Measurements from ENCODE around the gene ARFGAP1. TPM values are rescaled to one million over a fixed set of nuclear protein-coding genes. Genes with fewer than 3 reads are reported as not detected.

The ARFGAP1 gene
- total and polyA plus RNA-seq, 2 of the 4 experiments (the other 2 are of a cell fraction), result 59.1 to 194 TPM

DNA sequence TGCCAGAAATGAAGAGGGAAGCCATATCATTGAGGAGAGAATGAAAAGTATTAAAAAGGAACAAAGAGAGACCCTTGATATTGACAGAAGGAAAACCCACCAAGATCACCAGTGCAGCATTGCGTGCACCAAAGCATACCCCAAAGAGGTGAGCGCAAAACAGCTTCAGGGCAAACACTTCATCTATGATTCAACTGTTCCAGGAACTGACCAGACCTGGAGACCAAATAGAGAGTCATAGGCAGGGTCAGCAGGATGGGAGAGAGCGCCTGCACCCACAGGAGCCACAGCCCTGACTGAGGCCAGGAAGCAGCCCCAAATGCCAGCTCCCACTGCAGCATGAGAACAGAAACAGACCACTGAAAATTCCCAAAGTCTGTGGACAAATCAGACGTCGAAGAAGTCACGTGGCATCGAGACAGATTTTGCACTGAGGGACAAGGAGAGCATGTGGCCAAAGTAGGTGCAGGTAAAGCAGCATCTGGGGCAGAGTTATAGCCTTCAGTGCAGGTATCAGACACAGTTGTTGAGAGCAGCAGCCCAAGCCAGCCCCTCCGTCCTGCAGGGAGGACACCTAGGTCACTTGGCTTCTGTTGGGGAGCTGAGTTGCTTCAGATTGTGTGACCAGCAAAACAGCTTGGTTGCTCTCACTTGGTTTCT is 59.3 kb downstream of the ARFGAP1 start:
- no peak overlapping the region for H3K4me3 ChIP-seq (ENCODE audit: insufficient read depth, low read depth, low read length)
- H3K4me1 ChIP-seq (ENCODE audit: control insufficient read depth, insufficient read depth, low read length), result no peaks in the 10 kb centered on the region
- no peaks in the 10 kb centered on the region for H3K79me1 ChIP-seq (ENCODE audit: low read depth in 1 of 2, low read length in 2 of 2)
- 72% methylated on average over 6 of the region's 8 CpGs; no CpG with 5 or more reads in 1 of the 2 experiments for WGBS, 2 experiments (ENCODE audit: extremely low coverage in 2 of 2, insufficient read length in 1 of 2)
- H2AFZ ChIP-seq (replicated peaks; ENCODE audit: low read length, poor library complexity), result no peak overlapping the region
- peaks cover 6% of the 10 kb centered on the region for H3K27me3 ChIP-seq (ENCODE audit: control insufficient read depth, insufficient read depth, low read length)
- in situ Hi-C loops (cut with MboI; ENCODE audit: low sequenced_read_pairs) (no loop called here), dilution Hi-C loops (cut with HindIII; ENCODE audit: low sequenced_read_pairs, unreplicated experiment) (no loop called here), intact Hi-C loops (cut with micrococcal nuclease) (no loop called here)
- H3K14ac ChIP-seq (replicated peaks; ENCODE audit: low read depth, low read length), result no peak overlapping the region
- no peak overlapping the region for H3K18ac ChIP-seq (ENCODE audit: low read depth, low read length)
- H3K56ac ChIP-seq (ENCODE audit: extremely low read depth, insufficient read depth, low read length), result no peak overlapping the region
- peaks cover 6% of the 10 kb centered on the region for H3K9me3 ChIP-seq (ENCODE audit: control insufficient read depth, insufficient read depth, low read length)
- DNase-seq (no peak), ATAC-seq (ENCODE audit: low read depth) (no peak)
- no peaks in the 10 kb centered on the region for H3K36me3 ChIP-seq (ENCODE audit: control insufficient read depth, insufficient read depth, low read length)
- H2BK20ac ChIP-seq (ENCODE audit: low read depth, low read length), result no peak overlapping the region
- no peak overlapping the region for H3K9ac ChIP-seq (ENCODE audit: low read depth, low read length)
- POLR2A ChIA-PET (ENCODE audit: unreplicated experiment), result no interaction called here
- H4K8ac ChIP-seq (ENCODE audit: low read depth in 2 of 2, low read length in 2 of 2), result no peak overlapping the region
- H3K9me1 ChIP-seq (ENCODE audit: insufficient read depth, low read length), result no peaks in the 10 kb centered on the region
- no TSS peak for BruUV-seq (replicated peaks)
- no peak overlapping the region for H3K4me2 ChIP-seq (ENCODE audit: low read depth, low read length)
- no peak overlapping the region for H4K91ac ChIP-seq (ENCODE audit: insufficient read depth, low read depth, low read length)
- no peak overlapping the region for H2AK5ac ChIP-seq (ENCODE audit: low read depth, low read length)
- CTCF ChIA-PET, result no interaction called here
- no peak overlapping the region for H3K23ac ChIP-seq (ENCODE audit: low read depth, low read length)
- no peak overlapping the region for H3K27ac ChIP-seq (ENCODE audit: insufficient read depth, low read length)
- no peak overlapping the region for H2BK120ac ChIP-seq (ENCODE audit: low read depth, low read length)
- H3K4ac ChIP-seq (ENCODE audit: low read depth, low read length), result no peak overlapping the region
- H4K5ac ChIP-seq (ENCODE audit: low read depth, low read length), result no peak overlapping the region
- H2BK5ac ChIP-seq (ENCODE audit: low read depth, low read length, poor library complexity, severe bottlenecking), result no peak overlapping the region
- H2BK15ac ChIP-seq (ENCODE audit: low read depth, low read length), result no peak overlapping the region
- H4K20me1 ChIP-seq (ENCODE audit: insufficient read depth, low read length), result no peaks in the 10 kb centered on the region
- TF ChIP-seq BHLHE40 (IDR thresholded peaks at IDR 0.05; ENCODE audit: low read depth, low read length), result no peak
- no peak for TF ChIP-seq FOS (IDR thresholded peaks at IDR 0.05; ENCODE audit: low read depth, low read length)
- TF ChIP-seq SMC3 (IDR thresholded peaks at IDR 0.05; ENCODE audit: low read depth, low read length), result no peak
- no peak for TF ChIP-seq MAZ (IDR thresholded peaks at IDR 0.05; ENCODE audit: borderline replicate concordance, low read depth, low read length)
- no peak for TF ChIP-seq RFX5 (IDR thresholded peaks at IDR 0.05; ENCODE audit: low read depth, low read length)
- TF ChIP-seq ELK1 (IDR thresholded peaks at IDR 0.05; ENCODE audit: borderline replicate concordance, low read depth, low read length), result no peak
- TF ChIP-seq, protein P1, sequence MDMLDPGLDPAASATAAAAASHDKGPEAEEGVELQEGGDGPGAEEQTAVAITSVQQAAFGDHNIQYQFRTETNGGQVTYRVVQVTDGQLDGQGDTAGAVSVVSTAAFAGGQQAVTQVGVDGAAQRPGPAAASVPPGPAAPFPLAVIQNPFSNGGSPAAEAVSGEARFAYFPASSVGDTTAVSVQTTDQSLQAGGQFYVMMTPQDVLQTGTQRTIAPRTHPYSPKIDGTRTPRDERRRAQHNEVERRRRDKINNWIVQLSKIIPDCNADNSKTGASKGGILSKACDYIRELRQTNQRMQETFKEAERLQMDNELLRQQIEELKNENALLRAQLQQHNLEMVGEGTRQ (IDR thresholded peaks at IDR 0.05; ENCODE audit: low read depth, low read length), result no peak
- no peak for TF ChIP-seq MXI1 (IDR thresholded peaks at IDR 0.05; ENCODE audit: borderline replicate concordance, low read depth, low read length)
- TF ChIP-seq RCOR1 (IDR thresholded peaks at IDR 0.05; ENCODE audit: insufficient replicate concordance, low read length), result no peak
- no peak for TF ChIP-seq CHD1 (IDR thresholded peaks at IDR 0.05; ENCODE audit: low read depth, low read length)
- TF ChIP-seq RAD21 (IDR thresholded peaks at IDR 0.05; ENCODE audit: low read length), result no peak
- H2AK9ac ChIP-seq (replicated peaks; ENCODE audit: low read depth, low read length, poor library complexity), result no peak overlapping the region
